Nephron (organoid): Measurements from ENCODE around the gene RPLP2.
A peak's percentile ranks its signal among the peaks of the same experiment; 100 is the strongest.

ENCODE experiments used
- H3K27ac Mint-ChIP-seq, 3 experiments: 2 replicates each; pipeline ENCODE4 v1.8.0; 2020; ENCODE audit warnings: mixed read lengths in 3 of 3, mild to moderate bottlenecking in 2 of 3, moderate library complexity in 1 of 3
- H3K27me3 Mint-ChIP-seq: 2 replicates; pipeline ENCODE4 v1.8.0; 2021; ENCODE audit warnings: low read depth, mild to moderate bottlenecking, moderate library complexity, mixed read lengths
- H3K36me3 Mint-ChIP-seq: 2 replicates; pipeline ENCODE4 v1.8.0; 2020; ENCODE audit warnings: low read depth, mixed read lengths
- H3K4me1 Mint-ChIP-seq: 2 replicates; pipeline ENCODE4 v1.8.0; 2020; ENCODE audit warnings: mixed read lengths
- H3K4me3 Mint-ChIP-seq, 3 experiments: 2 replicates each; pipeline ENCODE4 v1.8.0; 2020; ENCODE audit warnings: mild to moderate bottlenecking in 3 of 3, mixed read lengths in 3 of 3, moderate library complexity in 2 of 3
- H3K9me3 Mint-ChIP-seq: 2 replicates; pipeline ENCODE4 v1.8.0; 2020; ENCODE audit warnings: mixed read lengths
- CTCF ChIP-seq, 3 experiments: fragments of 200-600 bp; sonication (generic); IDR thresholded peaks; one replicate each; pipeline ENCODE4 v1.5.0; 2021; ENCODE audit warnings: antibody characterized with exemption in 3 of 3; ENCODE audit not compliant: unreplicated experiment in 3 of 3

Gene RPLP2

GRCh38 chr11:855330-855674 lies 45.5 kb downstream of the RPLP2 start:
- Mint-ChIP-seq H3K4me3 (no peak overlapping the region), H3K9me3 (no peaks in the 10 kb centered on the region), H3K36me3 (no peaks in the 10 kb centered on the region), H3K4me1 (peaks cover 16% of the 10 kb centered on the region), H3K27ac (no peak overlapping the region), H3K27me3 (peaks cover 4% of the 10 kb centered on the region)
- no peak for TF ChIP-seq CTCF (IDR thresholded peaks at IDR 0.05; ENCODE audit: unreplicated experiment in 3 of 3)

- Mint-ChIP-seq H3K27me3 (peaks cover 4% of the 10 kb centered on the region), H3K9me3 (no peaks in the 10 kb centered on the region), H3K36me3 (no peaks in the 10 kb centered on the region), H3K27ac (no peak overlapping the region), H3K4me1 (peaks cover 16% of the 10 kb centered on the region), H3K4me3 (no peak overlapping the region)
- TF ChIP-seq CTCF (IDR thresholded peaks at IDR 0.05; ENCODE audit: unreplicated experiment in 3 of 3): no peak
Observed at GRCh38 chr11:855796-856195, 46.0 kb downstream of the RPLP2 start.

- no peaks in the 10 kb centered on the region for H3K9me3 Mint-ChIP-seq
- peaks cover 16% of the 10 kb centered on the region for H3K4me1 Mint-ChIP-seq
- H3K27ac Mint-ChIP-seq: peak overlapping the region in 2 of 3 experiments; percentile 54 to 55
- H3K27me3 Mint-ChIP-seq: peaks cover 4% of the 10 kb centered on the region
- TF ChIP-seq CTCF (IDR thresholded peaks at IDR 0.05; ENCODE audit: unreplicated experiment in 3 of 3): no peak
- peak overlapping the region in 1 of 3 experiments; percentile 36 for H3K4me3 Mint-ChIP-seq
- H3K36me3 Mint-ChIP-seq: no peaks in the 10 kb centered on the region
Observed at GRCh38 chr11:856397-856796, 46.6 kb downstream of the RPLP2 start.

- Mint-ChIP-seq H3K4me1 (peaks cover 26% of the 10 kb centered on the region), H3K27ac (peak overlapping the region in 1 of 3 experiments; percentile 25), H3K36me3 (no peaks in the 10 kb centered on the region), H3K4me3 (peak overlapping the region in 2 of 3 experiments; percentile 24 to 43), H3K9me3 (no peaks in the 10 kb centered on the region), H3K27me3 (no peaks in the 10 kb centered on the region)
- no peak for TF ChIP-seq CTCF (IDR thresholded peaks at IDR 0.05; ENCODE audit: unreplicated experiment in 3 of 3)
Observed at GRCh38 chr11:858053-858761, 48.4 kb downstream of the RPLP2 start.

- TF ChIP-seq CTCF (IDR thresholded peaks at IDR 0.05; ENCODE audit: unreplicated experiment in 3 of 3): no peak
- Mint-ChIP-seq H3K4me1 (peaks cover 28% of the 10 kb centered on the region), H3K4me3 (peak overlapping the region in 1 of 3 experiments; percentile 23), H3K27me3 (no peaks in the 10 kb centered on the region), H3K9me3 (no peaks in the 10 kb centered on the region), H3K27ac (peak overlapping the region in 1 of 3 experiments; percentile 25), H3K36me3 (no peaks in the 10 kb centered on the region)
Observed at GRCh38 chr11:858762-859339, 49.1 kb downstream of the RPLP2 start.
